Measurements from ENCODE around the gene MROH7. TPM values are rescaled to one million over a fixed set of nuclear protein-coding genes. Genes with fewer than 3 reads are reported as not detected.

MROH7 gene
- total and polyA plus RNA-seq, 2 of the 13 experiments (the other 11 are each of a cell fraction or from before 2014, with no cell fraction given): 0.09 TPM

GRCh38 chr1:54643736-54644135 is 2.1 kb downstream of the MROH7 start:
- H2AFZ ChIP-seq (ENCODE audit: low read length): no peak overlapping the region
- DNase-seq (ENCODE audit: low spot score) (no peak), ATAC-seq (no peak), FAIRE-seq (no peak)
- no TSS peak for BruUV-seq (replicated peaks)
- H3K79me2 ChIP-seq (ENCODE audit: insufficient read depth, low read length): no peaks in the 10 kb centered on the region
- no peaks in the 10 kb centered on the region; a peak in 1 of 5 replicates for H3K27me3 ChIP-seq (ENCODE audit: control insufficient read depth in 1 of 2, insufficient read depth in 2 of 2, low read length in 2 of 2)
- H3K4me1 ChIP-seq (ENCODE audit: insufficient read depth, low read length): peaks cover 39% of the 10 kb centered on the region
- intact Hi-C loops (cut with micrococcal nuclease; ENCODE audit: unreplicated experiment): no loop called here
- POLR2A ChIA-PET: no interaction called here
- no peak overlapping the region for H3K4me3 ChIP-seq (replicated peaks in 1 of 3; ENCODE audit: insufficient read depth in 1 of 3, low read depth in 2 of 3, low read length in 3 of 3)
- TF ChIP-seq ZBED4 (CRISPR knock-in tag; IDR thresholded peaks at IDR 0.05; ENCODE audit: borderline replicate concordance) (no peak), ATF2 (CRISPR knock-in tag; IDR thresholded peaks at IDR 0.05) (no peak), ZNF317 (CRISPR knock-in tag; IDR thresholded peaks at IDR 0.05) (peak; percentile 99)
- H4K20me1 ChIP-seq (ENCODE audit: insufficient read depth, low read length): no peaks in the 10 kb centered on the region
- in situ Hi-C loops (cut with HindIII; ENCODE audit: extremely low pct_ligation_motif_present, low pct_unique_long_range_greater_than_20kb): no loop called here
- H3K9me3 ChIP-seq (ENCODE audit: low read length): peaks cover 16% of the 10 kb centered on the region
- H3K9ac ChIP-seq (ENCODE audit: insufficient read depth, low read depth, low read length): no peak overlapping the region
- CTCF ChIA-PET (ENCODE audit: low intra/inter-chr PET ratio, low total read pairs): no interaction called here
- no peaks in the 10 kb centered on the region for H3K36me3 ChIP-seq (replicated peaks in 1 of 2; ENCODE audit: control insufficient read depth in 1 of 2, insufficient read depth in 2 of 2, low read length in 2 of 2)
- H3K4me2 ChIP-seq (ENCODE audit: low read depth, low read length): no peak overlapping the region
- H3K27ac ChIP-seq (ENCODE audit: extremely low read length, insufficient read depth, low read length): no peak overlapping the region

Measured in HepG2 (cell line).